B cell (primary cell): ENCODE data around the gene COPZ1. TPM values are rescaled to one million over a fixed set of nuclear protein-coding genes. Genes with fewer than 3 reads are reported as not detected.
A peak's percentile ranks its signal among the peaks of the same experiment; 100 is the strongest.

Source experiments
- ATAC-seq: fragments of 200-7000 bp; cut with Tn5 transposase; one replicate; pipeline ENCODE4 v1.10.0; 2021; ENCODE audit warnings: low read depth, mild to moderate bottlenecking, moderate number of reproducible peaks, moderate library complexity
- CTCF ChIA-PET: fragments of 350-600 bp; sonication (Branson Sonifier 250); formaldehyde crosslinking; loops from one replicate; lab custom pipeline; 2021; ENCODE audit warnings: antibody characterized with exemption, inconsistent platforms; lab: Charles Lee
- POLR2A ChIA-PET: fragments of 350-600 bp; sonication (Branson Sonifier 250); formaldehyde crosslinking; loops from one replicate; lab custom pipeline; 2021; ENCODE audit warnings: antibody characterized with exemption; lab: Charles Lee
- DNase-seq: peaks from one replicate; pipeline ENCODE4 v3.0.0; 2013
- H2AFZ ChIP-seq: 2 replicates; pipeline ENCODE4 v1.6.1; 2012; ENCODE audit warnings: mild to moderate bottlenecking, low read depth, low read length; ENCODE audit not compliant: insufficient read depth, poor library complexity, severe bottlenecking
- H3K27ac ChIP-seq, 2 donors: 1 replicate in 1 of 2; 2 replicates in 1 of 2; pipeline ENCODE4 v1.5.1; 2012 to 2013; ENCODE audit warnings: low read length in 2 of 2, mild to moderate bottlenecking in 2 of 2, moderate library complexity in 1 of 2
- H3K27me3 ChIP-seq, 4 experiments: fragments of 200-600 bp in 1 of 4; sonication (generic) in 1 of 4; replicated peaks in 1 of 4; 1 replicate in 2 of 4; 2 replicates in 2 of 4; pipeline versions ENCODE4 v1.6.1 to v1.7.0; 2013 to 2016; ENCODE audit warnings: low read length in 3 of 4, mild to moderate bottlenecking in 2 of 4, mixed read lengths in 1 of 4, moderate library complexity in 1 of 4; ENCODE audit not compliant: insufficient read depth in 4 of 4, control insufficient read depth in 3 of 4; ENCODE audit errors: control extremely low read depth in 1 of 4
- H3K36me3 ChIP-seq, 2 experiments: replicated peaks in 1 of 2; 1 replicate in 1 of 2; 2 replicates in 1 of 2; pipeline versions ENCODE4 v1.6.1 to v1.7.1; 2013; ENCODE audit warnings: low read length in 1 of 2; ENCODE audit not compliant: insufficient read depth in 2 of 2, control insufficient read depth in 1 of 2; ENCODE audit errors: control extremely low read depth in 1 of 2, extremely low read depth in 1 of 2
- H3K4me1 ChIP-seq, 2 donors: fragments of 200-600 bp in 1 of 2; sonication (generic) in 1 of 2; 1 replicate in 1 of 2; 2 replicates in 1 of 2; pipeline versions ENCODE4 v1.5.1 to v1.6.1; 2013 to 2017; ENCODE audit warnings: low read length in 2 of 2; ENCODE audit not compliant: control insufficient read depth in 2 of 2, insufficient read depth in 2 of 2
- H3K4me2 ChIP-seq: replicated peaks from 2 replicates; pipeline ENCODE3; 2012; ENCODE audit warnings: mild to moderate bottlenecking, low read depth, low read length; ENCODE audit not compliant: poor library complexity, severe bottlenecking
- H3K4me3 ChIP-seq, 5 experiments: fragments of 200-600 bp in 1 of 5; sonication (generic) in 1 of 5; 1 replicate in 3 of 5; 2 replicates in 2 of 5; pipeline versions ENCODE4 v1.5.1 to v1.7.0; 2011 to 2016; ENCODE audit warnings: low read length in 4 of 5, mild to moderate bottlenecking in 4 of 5, low read depth in 2 of 5, control low read depth in 1 of 5, moderate library complexity in 1 of 5; ENCODE audit not compliant: insufficient read depth in 1 of 5; ENCODE audit errors: control extremely low read depth in 1 of 5, extremely low read depth in 1 of 5
- H3K79me2 ChIP-seq: fragments of 200-600 bp; sonication (generic); one replicate; pipeline ENCODE4 v1.6.0; 2016; ENCODE audit warnings: low read length; ENCODE audit not compliant: control insufficient read depth, insufficient read depth
- H3K9ac ChIP-seq: fragments of 200-600 bp; sonication (generic); 2 replicates; pipeline ENCODE4 v1.6.1; 2017; ENCODE audit warnings: mild to moderate bottlenecking, low read length, moderate library complexity
- H3K9me3 ChIP-seq, 3 donors: one replicate each; pipeline versions ENCODE4 v1.6.1 to v1.7.1; 2013; ENCODE audit warnings: low read length in 2 of 3; ENCODE audit not compliant: control insufficient read depth in 2 of 3, insufficient read depth in 1 of 3; ENCODE audit errors: control extremely low read depth in 1 of 3
- H4K20me1 ChIP-seq: 2 replicates; pipeline ENCODE4 v1.6.0; 2012; ENCODE audit warnings: mild to moderate bottlenecking, low read length; ENCODE audit not compliant: insufficient read depth, control insufficient read depth, poor library complexity, severe bottlenecking
- H3K27ac Mint-ChIP-seq: one replicate; pipeline ENCODE4 v1.8.0; 2021; ENCODE audit warnings: mixed read lengths
- H3K27me3 Mint-ChIP-seq: one replicate; pipeline ENCODE4 v1.8.0; 2021; ENCODE audit warnings: mixed read lengths
- H3K4me1 Mint-ChIP-seq: one replicate; pipeline ENCODE4 v1.8.0; 2021; ENCODE audit warnings: mixed read lengths
- H3K4me3 Mint-ChIP-seq: one replicate; pipeline ENCODE4 v1.8.0; 2021; ENCODE audit warnings: mixed read lengths
- H3K9me3 Mint-ChIP-seq: one replicate; pipeline ENCODE4 v1.8.0; 2022; ENCODE audit warnings: mixed read lengths; ENCODE audit not compliant: insufficient read depth
- CTCF ChIP-seq: fragments of 200-600 bp; IDR thresholded peaks from one replicate; pipeline ENCODE4 v1.8.0; 2022; ENCODE audit warnings: antibody characterized with exemption, mild to moderate bottlenecking
- EZH2 ChIP-seq: IDR thresholded peaks from 2 replicates; pipeline ENCODE4 v1.6.1; 2012; ENCODE audit warnings: borderline replicate concordance, low read depth, mild to moderate bottlenecking, moderate library complexity, low read length; ENCODE audit not compliant: insufficient read depth, poor library complexity, severe bottlenecking
- WGBS: methylation state at CpG from one replicate; pipeline ENCODE4 v1.1.5; 2013; ENCODE audit warnings: missing lambda C conversion rate; ENCODE audit not compliant: insufficient coverage; 5-methylcytosine and 5-hydroxymethylcytosine counted together
- intact Hi-C: fragments of 100-400 bp; cut with micrococcal nuclease; formaldehyde crosslinking; loops from one replicate; pipeline ENCODE4 v1.10.0; 2022
- polyA plus RNA-seq: library from polyadenylated mRNA; depleted of rRNA; stranded (reverse); fragments of >200 nt; gene quantifications from 2 replicates; pipeline ENCODE4 v1.2.3, GENCODE V29; 2012
- total RNA-seq, 2 donors: library from RNA; stranded (reverse); fragments of 120-200 nt in 1 of 2; gene quantifications; 1 replicate in 1 of 2; 2 replicates in 1 of 2; pipeline versions ENCODE4 v1.2.3 to v1.2.4, GENCODE V29; 2013 to 2022

The COPZ1 gene
- total and polyA plus RNA-seq, 2 donors (not counting 1 experiment from before 2014, with no cell fraction given) = 54.9 to 72.1 TPM

GRCh38 chr12:54360717-54361456, 36.0 kb downstream of the COPZ1 start:
- Mint-ChIP-seq H3K4me3 (peak overlapping the region; percentile 66), H3K9me3 (no peaks in the 10 kb centered on the region), H3K4me1 (peaks cover 14% of the 10 kb centered on the region), H3K27ac (no peak overlapping the region), H3K27me3 (no peaks in the 10 kb centered on the region)
- Histone ChIP-seq H4K20me1 (no peaks in the 10 kb centered on the region), H3K27ac (no peak overlapping the region), H3K4me1 (peaks cover 18 to 22% of the 10 kb centered on the region in 2 donors), H3K4me3 (no peak overlapping the region), H3K9ac (no peak overlapping the region), H3K27me3 (no peaks in the 10 kb centered on the region), H3K4me2 (no peak overlapping the region), H3K79me2 (no peaks in the 10 kb centered on the region), H3K36me3 (no peaks in the 10 kb centered on the region), H3K9me3 (no peaks in the 10 kb centered on the region), H2AFZ (no peak overlapping the region)
- no peak for TF ChIP-seq EZH2
- TF ChIP-seq CTCF = peak; percentile 61
- peak; percentile 52 for DNase-seq
- intact Hi-C loops = loop anchor here (2.0 to 10.0 kb wide), 2 partner anchors 66 to 356 kb away; partner anchors contain the start of genes HOXC8 and HOXC9
- WGBS = 45% methylated on average over 4 of the region's 16 CpGs
- ChIA-PET CTCF (interaction anchor here (0.9 to 7.8 kb wide), 16 partner anchors 7 to 146 kb away, joined by 3 to 42 read pairs (median 5); partner anchors contain the start of genes COPZ1 and HNRNPA1), POLR2A (interaction anchor here (0.9 kb wide), 1 partner anchor 10 kb away, joined by 4 read pairs; no protein-coding TSS in a partner anchor)
- no peak for ATAC-seq

- no peak for DNase-seq
- Mint-ChIP-seq H3K27me3 (no peaks in the 10 kb centered on the region), H3K27ac (no peak overlapping the region), H3K9me3 (no peaks in the 10 kb centered on the region), H3K4me1 (peaks cover 14% of the 10 kb centered on the region), H3K4me3 (no peak overlapping the region)
- no peak overlapping the region for H3K9ac ChIP-seq
- ChIA-PET POLR2A (interaction anchor here (0.5 kb wide), 1 partner anchor 9 kb away, joined by 8 read pairs; no protein-coding TSS in a partner anchor), CTCF (interaction anchor here (0.7 to 7.8 kb wide), 6 partner anchors 8 to 147 kb away, joined by 3 to 42 read pairs (median 3); no protein-coding TSS in a partner anchor)
- H4K20me1 ChIP-seq = no peaks in the 10 kb centered on the region
- no peaks in the 10 kb centered on the region for H3K27me3 ChIP-seq
- H3K27ac ChIP-seq = no peak overlapping the region
- H3K4me3 ChIP-seq = no peak overlapping the region
- H3K4me1 ChIP-seq = peaks cover 18 to 20% of the 10 kb centered on the region in 2 donors
- H2AFZ ChIP-seq = no peak overlapping the region
- H3K9me3 ChIP-seq = no peaks in the 10 kb centered on the region
- no peaks in the 10 kb centered on the region for H3K36me3 ChIP-seq
- ATAC-seq = no peak
- no peak overlapping the region for H3K4me2 ChIP-seq
- 93% methylated on average over 8 of the region's 8 CpGs for WGBS
- intact Hi-C loops = loop anchor here (10.0 kb wide), 1 partner anchor 358 kb away; the partner anchor contains the start of genes HOXC8 and HOXC9
- TF ChIP-seq CTCF (no peak), EZH2 (no peak)
- H3K79me2 ChIP-seq = no peaks in the 10 kb centered on the region
Observed at GRCh38 chr12:54363047-54363446, 38.1 kb downstream of the COPZ1 start.
